Left ventricle myocardium inferior (tissue), 1 donor: Measurements from ENCODE around the gene GPR78. TPM values are rescaled to one million over a fixed set of nuclear protein-coding genes. Genes with fewer than 3 reads are reported as not detected.

Experiments
- DNase-seq: peaks from one replicate; pipeline ENCODE4 v3.0.0-alpha.2; 2020
- H3K27ac ChIP-seq: fragments of 200-600 bp; replicated peaks from 2 replicates; pipeline ENCODE4 v1.8.0; 2021
- H3K27me3 ChIP-seq: fragments of 200-600 bp; 2 replicates; pipeline ENCODE4 v1.8.0; 2021; ENCODE audit warnings: low read depth
- H3K36me3 ChIP-seq: fragments of 200-600 bp; 2 replicates; pipeline ENCODE4 v1.8.0; 2021
- H3K4me1 ChIP-seq: fragments of 200-600 bp; 2 replicates; pipeline ENCODE4 v1.8.0; 2021
- H3K4me3 ChIP-seq: fragments of 200-600 bp; 2 replicates; pipeline ENCODE4 v1.8.0; 2021; ENCODE audit warnings: mild to moderate bottlenecking, moderate library complexity
- H3K9me3 ChIP-seq: fragments of 200-600 bp; replicated peaks from 2 replicates; pipeline ENCODE4 v1.8.0; 2021
- CTCF ChIP-seq: fragments of 200-600 bp; IDR thresholded peaks from 2 replicates; pipeline ENCODE4 v1.8.0; 2021; ENCODE audit warnings: antibody characterized with exemption, mild to moderate bottlenecking, borderline replicate concordance
- intact Hi-C: fragments of 100-400 bp; cut with micrococcal nuclease; formaldehyde crosslinking; loops from one replicate; pipeline ENCODE4 v1.11.0; 2022
- total RNA-seq: library from RNA; stranded (reverse); fragmentation: NEBNext Ultra II Directional; extraction: Animal tissue kit (Norgen Biotek cat#: 25700); gene quantifications from one replicate; pipeline ENCODE4 v1.2.1, GENCODE V29; 2021
- donor health status: DM: no; HTN: yes; CAD: no; lungs with severe emphysema.

Gene GPR78
- total RNA-seq, 1 donor from 2014 or later = not detected

- Histone ChIP-seq H3K4me3 (no peak overlapping the region), H3K36me3 (no peaks in the 10 kb centered on the region), H3K27me3 (peaks cover 14% of the 10 kb centered on the region), H3K4me1 (peaks cover 4% of the 10 kb centered on the region), H3K9me3 (no peaks in the 10 kb centered on the region), H3K27ac (no peak overlapping the region)
- intact Hi-C loops = no loop called here
- no peak for TF ChIP-seq CTCF
- DNase-seq = no peak
These were observed 43.7 kb upstream of the GPR78 start for GRCh38 chr4:8536467-8536866.

- DNase-seq = no peak
- Histone ChIP-seq H3K36me3 (no peaks in the 10 kb centered on the region), H3K4me1 (peaks cover 4% of the 10 kb centered on the region), H3K27ac (no peak overlapping the region), H3K4me3 (no peak overlapping the region), H3K27me3 (peaks cover 12% of the 10 kb centered on the region), H3K9me3 (no peaks in the 10 kb centered on the region)
- no peak for TF ChIP-seq CTCF
- intact Hi-C loops = no loop called here
These were observed 43.1 kb upstream of the GPR78 start for GRCh38 chr4:8537041-8537461.

GRCh38 chr4:8538076-8538702 is 42.0 kb upstream of the GPR78 start:
- DNase-seq = no peak

GRCh38 chr4:8538703-8539567 is 41.3 kb upstream of the GPR78 start:
- no peaks in the 10 kb centered on the region for H3K36me3 ChIP-seq
- H3K4me3 ChIP-seq = no peak overlapping the region
- intact Hi-C loops = no loop called here
- no peaks in the 10 kb centered on the region for H3K9me3 ChIP-seq
- peaks cover 4% of the 10 kb centered on the region for H3K4me1 ChIP-seq
- no peak overlapping the region for H3K27ac ChIP-seq
- H3K27me3 ChIP-seq = peaks cover 1% of the 10 kb centered on the region
- DNase-seq = no peak
- TF ChIP-seq CTCF = no peak

More at GRCh38 chr4:8538076-8538702, 42.0 kb upstream of the GPR78 start:
- Histone ChIP-seq H3K4me3 (no peak overlapping the region), H3K27ac (no peak overlapping the region), H3K9me3 (no peaks in the 10 kb centered on the region), H3K4me1 (peaks cover 4% of the 10 kb centered on the region), H3K27me3 (peaks cover under 1% of the 10 kb centered on the region), H3K36me3 (no peaks in the 10 kb centered on the region)
- intact Hi-C loops = no loop called here
- no peak for TF ChIP-seq CTCF

GRCh38 chr4:8539661-8540060 is 40.5 kb upstream of the GPR78 start:
- H3K36me3 ChIP-seq = no peaks in the 10 kb centered on the region
- peaks cover 8% of the 10 kb centered on the region for H3K27me3 ChIP-seq
- H3K4me1 ChIP-seq = peaks cover 4% of the 10 kb centered on the region
- TF ChIP-seq CTCF = no peak
- intact Hi-C loops = no loop called here
- H3K4me3 ChIP-seq = no peak overlapping the region
- no peak for DNase-seq
- H3K27ac ChIP-seq = no peak overlapping the region
- no peaks in the 10 kb centered on the region for H3K9me3 ChIP-seq
